Stomach (tissue), 9 donors: ENCODE measurements around the gene PLG. TPM values are rescaled to one million over a fixed set of nuclear protein-coding genes. Genes with fewer than 3 reads are reported as not detected.

Experiments used
- DNase-seq, 2 donors: peaks; one replicate each; pipeline versions ENCODE4 v3.0.0 to v3.0.0-alpha.2; 2013 to 2019
- H3K27ac ChIP-seq, 5 donors: fragments of 200-600 bp in 4 of 5; sonication (generic) in 4 of 5; one replicate each; pipeline ENCODE4 v1.5.1; 2013 to 2019; ENCODE audit warnings: mild to moderate bottlenecking in 1 of 5, moderate library complexity in 1 of 5
- H3K27me3 ChIP-seq, 3 donors: fragments of 200-600 bp; sonication (generic); one replicate each; pipeline ENCODE4 v1.5.1; 2017 to 2019; ENCODE audit warnings: mixed run types in 1 of 3
- H3K36me3 ChIP-seq, 4 donors: fragments of 200-600 bp; sonication (generic); 1 replicate in 3 of 4; 2 replicates in 1 of 4; pipeline ENCODE4 v1.5.1; 2016 to 2019
- H3K4me1 ChIP-seq, 4 donors: fragments of 200-600 bp; sonication (generic); one replicate each; pipeline ENCODE4 v1.5.1; 2016 to 2019
- H3K4me3 ChIP-seq, 4 donors: fragments of 200-600 bp; sonication (generic) in 3 of 4; one replicate each; pipeline ENCODE4 v1.5.1; 2016 to 2019; ENCODE audit warnings: mild to moderate bottlenecking in 1 of 4
- H3K9me3 ChIP-seq, 4 donors: fragments of 200-600 bp; sonication (generic); one replicate each; pipeline ENCODE4 v1.5.1; 2016 to 2019
- EP300 ChIP-seq: sonication (generic); formaldehyde crosslinking; IDR thresholded peaks from one replicate; pipeline ENCODE4 v1.6.1; 2017; ENCODE audit warnings: antibody characterized with exemption
- POLR2A ChIP-seq, 4 donors: fragments of 450-650 bp; IDR thresholded peaks; one replicate each; pipeline ENCODE4 v1.6.1; 2016; ENCODE audit warnings: antibody characterized with exemption in 4 of 4, control low read depth in 2 of 4, mild to moderate bottlenecking in 1 of 4, moderate library complexity in 1 of 4
- POLR2AphosphoS5 ChIP-seq, 3 donors: sonication (generic); formaldehyde crosslinking; IDR thresholded peaks; one replicate each; pipeline ENCODE4 v1.6.1; 2016; ENCODE audit warnings: antibody characterized with exemption in 3 of 3
- WGBS, 5 donors: extraction: QIAGEN DNeasy Blood & Tissue Kit in 3 of 5; methylation state at CpG; one replicate each; pipeline versions ENCODE4 v1.1.5 to v1.1.7; 2013 to 2018; 5-methylcytosine and 5-hydroxymethylcytosine counted together
- intact Hi-C: fragments of 100-400 bp; cut with DNase I; formaldehyde crosslinking; loops from one replicate; pipeline ENCODE4 v1.15.1; 2023; ENCODE audit warnings: low total_unique reads
- polyA plus RNA-seq, 3 donors: library from polyadenylated mRNA; stranded (reverse); fragments of 200-250 nt; gene quantifications; one replicate each; pipeline ENCODE4 v1.2.3, GENCODE V29; 2013
- total RNA-seq, 5 donors: library from RNA; depleted of rRNA; stranded (reverse); fragments of >200 nt; gene quantifications; one replicate each; pipeline versions ENCODE4 v1.1.0 to v1.2.3, GENCODE V29; 2014 to 2016
- TF ChIP-seq, protein P1 (sequence below), 7 experiments: fragments of 450-650 bp in 4 of 7; fragments of 200-600 bp in 3 of 7; sonication (generic) in 3 of 7; IDR thresholded peaks; one replicate each; pipeline ENCODE4 v1.5.1; 2016 to 2019; ENCODE audit warnings: antibody characterized with exemption in 7 of 7, control low read depth in 2 of 7, mild to moderate bottlenecking in 1 of 7
- donor health status: healthy with polysubstance abuse.
- donor health status: Bipolar disorder and iron deficiency.
- donor health status: healthy.

PLG gene
- total and polyA plus RNA-seq, 8 donors, result 3.3 TPM; not detected in 7

DNA sequence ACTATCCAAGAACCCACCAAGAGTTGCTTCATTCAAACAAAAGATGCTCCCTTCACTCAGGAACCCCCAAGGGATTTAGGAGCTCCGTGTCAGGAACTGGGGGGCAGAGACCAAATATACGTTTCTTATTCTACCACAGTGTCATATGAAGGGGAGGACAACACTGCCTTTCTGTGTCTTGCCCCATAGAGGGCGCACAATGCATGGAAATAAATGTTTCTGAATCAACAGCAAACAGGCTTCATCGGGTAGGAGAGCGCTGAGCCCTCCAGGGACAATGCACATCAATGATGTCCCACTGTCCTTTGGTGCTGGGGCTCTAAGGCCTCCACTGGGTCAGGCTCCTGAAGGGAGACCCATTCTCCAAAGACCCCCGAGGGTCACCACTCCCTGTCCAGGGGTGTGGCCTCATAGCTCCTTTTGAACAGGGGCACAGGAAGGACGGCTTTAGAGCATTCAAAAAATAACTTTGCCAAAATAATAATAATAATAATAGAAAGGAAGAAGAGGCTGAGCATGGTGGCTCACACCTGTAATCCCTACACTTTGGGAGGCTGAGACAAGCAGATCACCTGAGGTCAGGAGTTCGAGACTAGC, 31.1 kb downstream of the PLG start:
- intact Hi-C loops, result loop anchor here (10.0 kb wide), 1 partner anchor 642 kb away; no protein-coding TSS in a partner anchor
- no peak for TF ChIP-seq EP300
- TF ChIP-seq, protein P1, sequence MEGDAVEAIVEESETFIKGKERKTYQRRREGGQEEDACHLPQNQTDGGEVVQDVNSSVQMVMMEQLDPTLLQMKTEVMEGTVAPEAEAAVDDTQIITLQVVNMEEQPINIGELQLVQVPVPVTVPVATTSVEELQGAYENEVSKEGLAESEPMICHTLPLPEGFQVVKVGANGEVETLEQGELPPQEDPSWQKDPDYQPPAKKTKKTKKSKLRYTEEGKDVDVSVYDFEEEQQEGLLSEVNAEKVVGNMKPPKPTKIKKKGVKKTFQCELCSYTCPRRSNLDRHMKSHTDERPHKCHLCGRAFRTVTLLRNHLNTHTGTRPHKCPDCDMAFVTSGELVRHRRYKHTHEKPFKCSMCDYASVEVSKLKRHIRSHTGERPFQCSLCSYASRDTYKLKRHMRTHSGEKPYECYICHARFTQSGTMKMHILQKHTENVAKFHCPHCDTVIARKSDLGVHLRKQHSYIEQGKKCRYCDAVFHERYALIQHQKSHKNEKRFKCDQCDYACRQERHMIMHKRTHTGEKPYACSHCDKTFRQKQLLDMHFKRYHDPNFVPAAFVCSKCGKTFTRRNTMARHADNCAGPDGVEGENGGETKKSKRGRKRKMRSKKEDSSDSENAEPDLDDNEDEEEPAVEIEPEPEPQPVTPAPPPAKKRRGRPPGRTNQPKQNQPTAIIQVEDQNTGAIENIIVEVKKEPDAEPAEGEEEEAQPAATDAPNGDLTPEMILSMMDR (IDR thresholded peaks at IDR 0.05), result peak in 5 of 7 experiments; percentile 28 to 62 (median 49)
- DNase-seq, result peak; percentile 28 to 77
- Histone ChIP-seq H3K4me3 (no peak overlapping the region), H3K9me3 (no peaks in the 10 kb centered on the region), H3K36me3 (no peaks in the 10 kb centered on the region), H3K27me3 (peaks cover 0 to 14% (median 0%) of the 10 kb centered on the region in 3 donors), H3K27ac (no peak overlapping the region), H3K4me1 (peaks cover 0 to 4% (median 0%) of the 10 kb centered on the region in 4 donors)
- WGBS, 5 donors, result 22 to 31% (median 25%) methylated on average over 8 of the region's 8 CpGs

DNA sequence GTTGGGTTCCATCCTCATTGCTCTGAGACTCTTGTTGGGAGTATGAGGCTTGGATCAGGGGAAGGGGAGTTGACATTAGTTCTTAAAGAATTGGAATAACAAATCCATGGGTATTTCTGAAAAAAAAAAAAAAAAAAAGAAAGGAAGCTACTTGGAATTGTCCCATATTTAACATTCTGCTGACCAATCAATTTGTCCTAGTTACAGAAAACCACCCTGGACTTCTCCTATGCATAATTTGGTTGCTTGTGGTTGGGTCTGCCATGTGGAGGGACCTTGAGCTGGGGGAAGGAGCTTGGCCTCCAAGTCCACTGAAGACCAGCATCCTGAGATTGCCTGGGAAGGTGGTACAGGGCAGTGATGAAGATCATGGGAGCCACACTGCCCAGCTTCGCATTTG, 32.6 kb downstream of the PLG start:
- no peak overlapping the region for H3K4me3 ChIP-seq
- TF ChIP-seq POLR2A (IDR thresholded peaks at IDR 0.05) (no peak), EP300 (no peak), POLR2AphosphoS5 (IDR thresholded peaks at IDR 0.05) (no peak)
- TF ChIP-seq, protein P1 (IDR thresholded peaks at IDR 0.05), result no peak
- WGBS, 5 donors, result 80 to 93% (median 90%) methylated on average over 1 of the region's 1 CpG
- peaks cover 0 to 4% (median 0%) of the 10 kb centered on the region in 4 donors for H3K4me1 ChIP-seq
- peaks cover 0 to 14% (median 0%) of the 10 kb centered on the region in 3 donors for H3K27me3 ChIP-seq
- no peaks in the 10 kb centered on the region for H3K9me3 ChIP-seq
- intact Hi-C loops, result loop anchor here (10.0 kb wide), 1 partner anchor 640 kb away; no protein-coding TSS in a partner anchor
- no peak overlapping the region for H3K27ac ChIP-seq
- no peak for DNase-seq
- H3K36me3 ChIP-seq, result no peaks in the 10 kb centered on the region

DNA sequence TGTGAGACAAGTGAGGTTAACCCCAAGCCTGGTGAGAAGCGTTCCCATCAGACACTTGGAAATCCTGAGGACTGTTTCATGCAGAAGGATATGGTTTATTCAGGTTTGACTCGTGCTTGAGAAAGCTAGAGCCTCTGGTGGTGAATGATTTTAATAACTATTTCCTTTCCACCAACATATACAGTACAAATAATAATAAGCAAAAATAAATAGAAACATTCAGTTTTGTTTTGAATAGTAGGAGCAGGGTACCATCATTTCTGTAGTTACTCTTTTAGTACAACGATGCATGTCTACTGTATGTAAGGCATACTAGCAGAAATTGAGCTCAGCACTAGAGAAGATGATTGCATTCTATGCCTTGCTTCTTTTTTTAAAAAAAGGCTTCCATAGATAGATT, 33.5 kb downstream of the PLG start:
- Histone ChIP-seq H3K9me3 (no peaks in the 10 kb centered on the region), H3K4me1 (peaks cover 0 to 4% (median 0%) of the 10 kb centered on the region in 4 donors), H3K27ac (no peak overlapping the region), H3K27me3 (peaks cover 0 to 14% (median 0%) of the 10 kb centered on the region in 3 donors), H3K4me3 (no peak overlapping the region), H3K36me3 (no peaks in the 10 kb centered on the region)
- TF ChIP-seq, protein P1 (IDR thresholded peaks at IDR 0.05), result no peak
- TF ChIP-seq EP300, result no peak
- no peak for TF ChIP-seq POLR2AphosphoS5 (IDR thresholded peaks at IDR 0.05)
- TF ChIP-seq POLR2A (IDR thresholded peaks at IDR 0.05), result no peak
- WGBS, 5 donors, result 56 to 70% (median 61%) methylated on average over 3 of the region's 3 CpGs
- no peak for DNase-seq
- intact Hi-C loops, result loop anchor here (10.0 kb wide), 1 partner anchor 639 kb away; no protein-coding TSS in a partner anchor

DNA sequence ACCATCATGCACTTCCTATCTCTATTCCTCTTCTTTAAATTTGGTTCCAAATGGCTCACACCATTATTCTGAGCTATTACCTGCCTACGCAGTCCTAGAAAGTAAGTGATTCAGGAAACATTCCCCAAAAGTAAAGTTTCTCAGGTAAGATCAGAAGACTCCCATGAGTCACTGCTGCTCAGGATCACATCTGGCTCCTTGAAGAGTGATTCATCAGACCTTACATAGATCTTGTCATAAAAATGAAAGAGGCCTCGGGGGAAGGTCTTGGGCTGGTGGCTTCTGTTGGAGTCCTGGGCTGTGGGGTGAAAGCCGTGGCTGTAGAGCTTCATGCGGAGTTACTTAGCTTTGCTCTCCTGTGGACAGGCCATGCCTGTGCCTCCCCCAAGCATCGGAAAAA, 35.9 kb downstream of the PLG start:
- no peak overlapping the region for H3K27ac ChIP-seq
- H3K4me1 ChIP-seq, result peaks cover 0 to 3% (median 0%) of the 10 kb centered on the region in 4 donors
- DNase-seq, result no peak
- TF ChIP-seq POLR2AphosphoS5 (IDR thresholded peaks at IDR 0.05), result no peak
- TF ChIP-seq, protein P1 (IDR thresholded peaks at IDR 0.05), result no peak
- no peak for TF ChIP-seq EP300
- no peak for TF ChIP-seq POLR2A (IDR thresholded peaks at IDR 0.05)
- 91 to 93% (median 91%) methylated on average over 5 of the region's 5 CpGs for WGBS, 5 donors
- intact Hi-C loops, result loop anchor here (10.0 kb wide), 1 partner anchor 637 kb away; no protein-coding TSS in a partner anchor
- no peaks in the 10 kb centered on the region for H3K36me3 ChIP-seq
- peaks cover 0 to 4% (median 0%) of the 10 kb centered on the region in 3 donors for H3K27me3 ChIP-seq
- H3K4me3 ChIP-seq, result no peak overlapping the region
- no peaks in the 10 kb centered on the region for H3K9me3 ChIP-seq
